SK-N-MC (cell line): ENCODE results near the gene NUDT1.

Experiments used
- EZH2 ChIP-seq: fragments of 200-600 bp; sonication (generic); IDR thresholded peaks from one replicate; pipeline ENCODE4 v1.6.1; 2017; ENCODE audit warnings: antibody characterized with exemption
- POLR2AphosphoS5 ChIP-seq: IDR thresholded peaks from 2 replicates; pipeline ENCODE4 v1.6.1; 2012; ENCODE audit warnings: mild to moderate bottlenecking, low read depth, low read length, borderline replicate concordance

- TF ChIP-seq POLR2AphosphoS5 (no peak), EZH2 (no peak)
These were observed 44.4 kb upstream of the NUDT1 start for GRCh38 chr7:2197436-2198155.
